HepG2 (cell line): ENCODE data around the gene MYH10. TPM values are rescaled to one million over a fixed set of nuclear protein-coding genes. Genes with fewer than 3 reads are reported as not detected.

Experiments
- CBX5 ChIP-seq: sonication (generic); formaldehyde crosslinking; IDR thresholded peaks from 2 replicates; pipeline ENCODE4 v1.4.0; 2020; ENCODE audit warnings: missing genetic modification reagents, borderline replicate concordance
- DRAP1 ChIP-seq: IDR thresholded peaks from 2 replicates; pipeline ENCODE4 v1.6.1; 2016; ENCODE audit warnings: missing genetic modification reagents, missing compliant biosample characterization
- HOXD1 ChIP-seq: sonication (generic); formaldehyde crosslinking; IDR thresholded peaks from 2 replicates; pipeline ENCODE4 v1.5.0; 2020; ENCODE audit warnings: missing genetic modification reagents
- MIER3 ChIP-seq: IDR thresholded peaks from 2 replicates; pipeline ENCODE4 v1.6.1; 2016; ENCODE audit warnings: missing compliant biosample characterization, borderline replicate concordance
- REXO4 ChIP-seq: sonication (generic); formaldehyde crosslinking; IDR thresholded peaks from 2 replicates; pipeline ENCODE4 v1.8.0; 2022; ENCODE audit warnings: missing genetic modification reagents, mild to moderate bottlenecking, borderline replicate concordance
- THYN1 ChIP-seq: sonication (generic); formaldehyde crosslinking; IDR thresholded peaks from 2 replicates; pipeline ENCODE4 v1.8.1; 2023; ENCODE audit warnings: low read depth, mild to moderate bottlenecking, moderate library complexity, missing genetic modification reagents, borderline replicate concordance
- ZNF180 ChIP-seq: sonication (generic); formaldehyde crosslinking; IDR thresholded peaks from 2 replicates; pipeline ENCODE4 v1.4.0; 2020; ENCODE audit warnings: low read depth, missing genetic modification reagents, borderline replicate concordance
- ZNF30 ChIP-seq: sonication (generic); formaldehyde crosslinking; IDR thresholded peaks from 2 replicates; pipeline ENCODE4 v1.5.0; 2020; ENCODE audit warnings: mild to moderate bottlenecking, missing genetic modification reagents
- ZNF367 ChIP-seq: sonication (generic); formaldehyde crosslinking; IDR thresholded peaks from 2 replicates; pipeline ENCODE4 v1.4.0; 2020; ENCODE audit warnings: missing genetic modification reagents, borderline replicate concordance
- ZNF574 ChIP-seq: sonication (generic); formaldehyde crosslinking; IDR thresholded peaks from 2 replicates; pipeline ENCODE4 v1.4.0; 2020; ENCODE audit warnings: missing genetic modification reagents
- ZNF670 ChIP-seq: sonication (generic); formaldehyde crosslinking; IDR thresholded peaks from 2 replicates; pipeline ENCODE4 v1.8.0; 2022; ENCODE audit warnings: mild to moderate bottlenecking, missing genetic modification reagents, borderline replicate concordance
- polyA plus RNA-seq, 8 experiments: library from polyadenylated mRNA; depleted of rRNA in 3 of 8; stranded (reverse) in 7 of 8; unstranded in 1 of 8; fragments of >200 nt; fragmentation: Illumina TruSeq in 4 of 8; extraction: Trizol in 4 of 8; gene quantifications; 2 replicates each; pipeline versions ENCODE4 v1.2.1 to v1.2.3, GENCODE V29; 2011 to 2016; ENCODE audit warnings: low read depth in 4 of 8, missing spikeins in 1 of 8, mixed read lengths in 1 of 8; ENCODE audit not compliant: insufficient read depth in 1 of 8
- total RNA-seq, 5 experiments: library from RNA; depleted of rRNA; stranded (reverse); fragments of >200 nt; fragmentation: Illumina TruSeq; extraction: Trizol; gene quantifications; 2 replicates each; pipeline ENCODE4 v1.2.3, GENCODE V29; 2016; ENCODE audit warnings: low read depth in 1 of 5
- TF ChIP-seq, protein P1 (sequence below): sonication (generic); formaldehyde crosslinking; IDR thresholded peaks from 2 replicates; pipeline ENCODE4 v1.5.1; 2020; ENCODE audit warnings: mild to moderate bottlenecking, moderate library complexity, missing genetic modification reagents
- TF ChIP-seq, protein P2 (sequence below): IDR thresholded peaks from 2 replicates; pipeline ENCODE4 v1.6.1; 2018; ENCODE audit warnings: missing genetic modification reagents, mild to moderate bottlenecking, missing compliant biosample characterization
- TF ChIP-seq, protein P3 (sequence below): sonication (generic); formaldehyde crosslinking; IDR thresholded peaks from 2 replicates; pipeline ENCODE4 v1.5.1; 2020; ENCODE audit warnings: missing genetic modification reagents, mild to moderate bottlenecking, borderline replicate concordance
- TF ChIP-seq, protein P4 (sequence below): sonication (generic); formaldehyde crosslinking; IDR thresholded peaks from 2 replicates; pipeline ENCODE4 v1.4.0; 2020; ENCODE audit warnings: mild to moderate bottlenecking, low read depth, missing genetic modification reagents
- TF ChIP-seq, protein P5 (sequence below): sonication (generic); formaldehyde crosslinking; conservative IDR thresholded peaks from 2 replicates; pipeline ENCODE4 v1.5.0; 2020; ENCODE audit warnings: missing genetic modification reagents

The MYH10 gene
- total and polyA plus RNA-seq, 2 of the 13 experiments (the other 11 are each of a cell fraction or from before 2014, with no cell fraction given) = 43.4 to 68.6 TPM

DNA sequence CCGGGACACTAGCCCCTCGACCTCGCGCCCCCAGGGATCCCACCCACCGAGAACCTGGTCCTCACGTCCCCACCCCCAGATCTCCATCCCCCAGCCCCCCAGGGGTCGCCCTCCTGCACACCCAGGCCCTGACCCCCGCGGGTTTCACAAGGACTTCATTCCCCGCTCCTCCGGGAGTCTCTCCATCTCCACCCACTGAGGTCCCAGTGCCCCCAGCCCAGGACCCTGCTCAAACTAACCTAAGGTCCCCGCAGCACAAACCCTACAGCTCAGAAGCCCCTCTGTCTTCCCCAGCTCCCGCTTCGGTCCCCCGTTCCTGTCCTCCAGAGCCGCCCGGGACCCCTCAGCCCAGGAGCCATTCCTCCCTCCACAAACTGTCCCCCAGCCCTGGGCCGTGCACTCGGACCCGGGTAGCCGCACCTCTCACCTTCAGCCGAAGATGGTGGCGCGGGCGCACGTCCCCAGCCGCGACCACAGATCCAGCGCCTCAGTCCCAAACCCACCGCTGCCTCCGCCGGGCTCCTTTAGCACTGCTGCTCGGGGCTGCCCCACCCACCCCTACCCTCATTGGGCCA is at the start of gene MYH10 (continued):
- TF ChIP-seq HOXD1 (CRISPR knock-in tag) = no peak
- 0 out of 2 replicates have a peak, but pooled peaks have one; percentile 16 for TF ChIP-seq CBX5 (CRISPR knock-in tag)
- TF ChIP-seq, protein P1, sequence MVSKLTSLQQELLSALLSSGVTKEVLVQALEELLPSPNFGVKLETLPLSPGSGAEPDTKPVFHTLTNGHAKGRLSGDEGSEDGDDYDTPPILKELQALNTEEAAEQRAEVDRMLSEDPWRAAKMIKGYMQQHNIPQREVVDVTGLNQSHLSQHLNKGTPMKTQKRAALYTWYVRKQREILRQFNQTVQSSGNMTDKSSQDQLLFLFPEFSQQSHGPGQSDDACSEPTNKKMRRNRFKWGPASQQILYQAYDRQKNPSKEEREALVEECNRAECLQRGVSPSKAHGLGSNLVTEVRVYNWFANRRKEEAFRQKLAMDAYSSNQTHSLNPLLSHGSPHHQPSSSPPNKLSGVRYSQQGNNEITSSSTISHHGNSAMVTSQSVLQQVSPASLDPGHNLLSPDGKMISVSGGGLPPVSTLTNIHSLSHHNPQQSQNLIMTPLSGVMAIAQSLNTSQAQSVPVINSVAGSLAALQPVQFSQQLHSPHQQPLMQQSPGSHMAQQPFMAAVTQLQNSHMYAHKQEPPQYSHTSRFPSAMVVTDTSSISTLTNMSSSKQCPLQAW = 0 out of 2 replicates have a peak, but pooled peaks have one; percentile 29
- TF ChIP-seq REXO4 (CRISPR knock-in tag) = no peak
- no peak for TF ChIP-seq THYN1
- 0 out of 2 replicates have a peak, but pooled peaks have one; percentile 23 for TF ChIP-seq ZNF670 (CRISPR knock-in tag)
- TF ChIP-seq, protein P2, sequence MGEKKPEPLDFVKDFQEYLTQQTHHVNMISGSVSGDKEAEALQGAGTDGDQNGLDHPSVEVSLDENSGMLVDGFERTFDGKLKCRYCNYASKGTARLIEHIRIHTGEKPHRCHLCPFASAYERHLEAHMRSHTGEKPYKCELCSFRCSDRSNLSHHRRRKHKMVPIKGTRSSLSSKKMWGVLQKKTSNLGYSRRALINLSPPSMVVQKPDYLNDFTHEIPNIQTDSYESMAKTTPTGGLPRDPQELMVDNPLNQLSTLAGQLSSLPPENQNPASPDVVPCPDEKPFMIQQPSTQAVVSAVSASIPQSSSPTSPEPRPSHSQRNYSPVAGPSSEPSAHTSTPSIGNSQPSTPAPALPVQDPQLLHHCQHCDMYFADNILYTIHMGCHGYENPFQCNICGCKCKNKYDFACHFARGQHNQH (CRISPR knock-in tag) = peak; percentile 39
- TF ChIP-seq ZNF367 = no peak
- TF ChIP-seq ZNF574 (CRISPR knock-in tag) = no peak
- TF ChIP-seq, protein P3, sequence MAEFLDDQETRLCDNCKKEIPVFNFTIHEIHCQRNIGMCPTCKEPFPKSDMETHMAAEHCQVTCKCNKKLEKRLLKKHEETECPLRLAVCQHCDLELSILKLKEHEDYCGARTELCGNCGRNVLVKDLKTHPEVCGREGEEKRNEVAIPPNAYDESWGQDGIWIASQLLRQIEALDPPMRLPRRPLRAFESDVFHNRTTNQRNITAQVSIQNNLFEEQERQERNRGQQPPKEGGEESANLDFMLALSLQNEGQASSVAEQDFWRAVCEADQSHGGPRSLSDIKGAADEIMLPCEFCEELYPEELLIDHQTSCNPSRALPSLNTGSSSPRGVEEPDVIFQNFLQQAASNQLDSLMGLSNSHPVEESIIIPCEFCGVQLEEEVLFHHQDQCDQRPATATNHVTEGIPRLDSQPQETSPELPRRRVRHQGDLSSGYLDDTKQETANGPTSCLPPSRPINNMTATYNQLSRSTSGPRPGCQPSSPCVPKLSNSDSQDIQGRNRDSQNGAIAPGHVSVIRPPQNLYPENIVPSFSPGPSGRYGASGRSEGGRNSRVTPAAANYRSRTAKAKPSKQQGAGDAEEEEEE = no peak
- TF ChIP-seq MIER3 (CRISPR knock-in tag) = no peak
- no peak for TF ChIP-seq ZNF180 (CRISPR knock-in tag)
- peak; percentile 95 for TF ChIP-seq DRAP1 (CRISPR knock-in tag)
- TF ChIP-seq, protein P4, sequence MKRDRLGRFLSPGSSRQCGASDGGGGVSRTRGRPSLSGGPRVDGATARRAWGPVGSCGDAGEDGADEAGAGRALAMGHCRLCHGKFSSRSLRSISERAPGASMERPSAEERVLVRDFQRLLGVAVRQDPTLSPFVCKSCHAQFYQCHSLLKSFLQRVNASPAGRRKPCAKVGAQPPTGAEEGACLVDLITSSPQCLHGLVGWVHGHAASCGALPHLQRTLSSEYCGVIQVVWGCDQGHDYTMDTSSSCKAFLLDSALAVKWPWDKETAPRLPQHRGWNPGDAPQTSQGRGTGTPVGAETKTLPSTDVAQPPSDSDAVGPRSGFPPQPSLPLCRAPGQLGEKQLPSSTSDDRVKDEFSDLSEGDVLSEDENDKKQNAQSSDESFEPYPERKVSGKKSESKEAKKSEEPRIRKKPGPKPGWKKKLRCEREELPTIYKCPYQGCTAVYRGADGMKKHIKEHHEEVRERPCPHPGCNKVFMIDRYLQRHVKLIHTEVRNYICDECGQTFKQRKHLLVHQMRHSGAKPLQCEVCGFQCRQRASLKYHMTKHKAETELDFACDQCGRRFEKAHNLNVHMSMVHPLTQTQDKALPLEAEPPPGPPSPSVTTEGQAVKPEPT (CRISPR knock-in tag) = no peak
- TF ChIP-seq ZNF30 = no peak
- TF ChIP-seq, protein P5, sequence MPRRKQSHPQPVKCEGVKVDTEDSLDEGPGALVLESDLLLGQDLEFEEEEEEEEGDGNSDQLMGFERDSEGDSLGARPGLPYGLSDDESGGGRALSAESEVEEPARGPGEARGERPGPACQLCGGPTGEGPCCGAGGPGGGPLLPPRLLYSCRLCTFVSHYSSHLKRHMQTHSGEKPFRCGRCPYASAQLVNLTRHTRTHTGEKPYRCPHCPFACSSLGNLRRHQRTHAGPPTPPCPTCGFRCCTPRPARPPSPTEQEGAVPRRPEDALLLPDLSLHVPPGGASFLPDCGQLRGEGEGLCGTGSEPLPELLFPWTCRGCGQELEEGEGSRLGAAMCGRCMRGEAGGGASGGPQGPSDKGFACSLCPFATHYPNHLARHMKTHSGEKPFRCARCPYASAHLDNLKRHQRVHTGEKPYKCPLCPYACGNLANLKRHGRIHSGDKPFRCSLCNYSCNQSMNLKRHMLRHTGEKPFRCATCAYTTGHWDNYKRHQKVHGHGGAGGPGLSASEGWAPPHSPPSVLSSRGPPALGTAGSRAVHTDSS (CRISPR knock-in tag) = no peak
